H1 (cell line): ENCODE measurements around the gene RFX2. TPM values are rescaled to one million over a fixed set of nuclear protein-coding genes. Genes with fewer than 3 reads are reported as not detected.

Source experiments
- CTCF ChIA-PET: fragments of 300-600 bp; sonication (Branson Sonifier 250); formaldehyde crosslinking; loops from one replicate; lab custom pipeline; 2021; ENCODE audit not compliant: partially characterized antibody; lab: Charles Lee
- POLR2A ChIA-PET: fragments of 300-600 bp; sonication (Branson Sonifier 250); formaldehyde crosslinking; loops from one replicate; lab custom pipeline; 2021; ENCODE audit warnings: inconsistent platforms; ENCODE audit not compliant: partially characterized antibody; lab: Charles Lee
- DNase-seq, 2 experiments: peaks; one replicate each; pipeline versions ENCODE4 v3.0.0 to v3.0.0-alpha.2; 2010 to 2022; ENCODE audit warnings: low spot score in 2 of 2, low read depth in 1 of 2, mixed read lengths in 1 of 2
- FAIRE-seq: peaks from 2 replicates; lab custom pipeline; 2011; peaks lifted over from hg19 to GRCh38; lab: Jason Lieb, UNC
- H2AFZ ChIP-seq: 2 replicates; pipeline ENCODE4 v1.8.1; 2012; ENCODE audit warnings: low read length, inconsistent platforms
- H2AK5ac ChIP-seq: 2 replicates; pipeline ENCODE4 v1.6.1; 2013; ENCODE audit warnings: low read depth, low read length
- H2BK120ac ChIP-seq: replicated peaks from 2 replicates; pipeline ENCODE3; 2013; ENCODE audit warnings: low read depth, low read length, inconsistent platforms
- H2BK12ac ChIP-seq: 2 replicates; pipeline ENCODE4 v1.6.1; 2013; ENCODE audit warnings: low read depth, low read length
- H2BK15ac ChIP-seq: 2 replicates; pipeline ENCODE4 v1.6.1; 2013; ENCODE audit warnings: low read length
- H2BK20ac ChIP-seq: 2 replicates; pipeline ENCODE4 v1.6.1; 2013; ENCODE audit warnings: low read length
- H2BK5ac ChIP-seq: 2 replicates; pipeline ENCODE4 v1.6.1; 2013; ENCODE audit warnings: low read depth, low read length
- H3K14ac ChIP-seq: 2 replicates; pipeline ENCODE4 v1.6.1; 2013; ENCODE audit warnings: inconsistent platforms; ENCODE audit not compliant: insufficient read length
- H3K18ac ChIP-seq: 2 replicates; pipeline ENCODE4 v1.6.1; 2013; ENCODE audit warnings: low read length; ENCODE audit errors: extremely low read depth
- H3K23ac ChIP-seq: 2 replicates; pipeline ENCODE4 v1.6.1; 2013; ENCODE audit warnings: inconsistent platforms; ENCODE audit not compliant: insufficient read length
- H3K23me2 ChIP-seq: 2 replicates; pipeline ENCODE4 v1.6.1; 2013; ENCODE audit warnings: low read depth, low read length
- H3K27ac ChIP-seq: 2 replicates; pipeline ENCODE4 v1.6.1; 2011; ENCODE audit warnings: low read depth, low read length, inconsistent platforms
- H3K27me3 ChIP-seq, 4 experiments: replicated peaks in 1 of 4; 1 replicate in 1 of 4; 2 replicates in 3 of 4; pipeline versions ENCODE4 v1.6.1 to v1.8.1; 2011 to 2013; ENCODE audit warnings: low read length in 3 of 4, mild to moderate bottlenecking in 3 of 4, inconsistent platforms in 2 of 4, mixed read lengths in 2 of 4, moderate library complexity in 1 of 4; ENCODE audit not compliant: control insufficient read depth in 3 of 4, insufficient read depth in 3 of 4; ENCODE audit errors: extremely low read depth in 1 of 4
- H3K36me3 ChIP-seq, 4 experiments: 2 replicates each; pipeline versions ENCODE4 v1.6.1 to v1.8.1; 2011 to 2013; ENCODE audit warnings: mild to moderate bottlenecking in 4 of 4, low read length in 3 of 4, moderate library complexity in 2 of 4, control low read depth in 1 of 4, inconsistent platforms in 1 of 4; ENCODE audit not compliant: insufficient read depth in 4 of 4, control insufficient read depth in 2 of 4
- H3K4ac ChIP-seq: replicated peaks from 2 replicates; pipeline ENCODE3; 2013; ENCODE audit warnings: low read length, low read depth, mixed read lengths, inconsistent platforms; ENCODE audit not compliant: insufficient read length
- H3K4me1 ChIP-seq, 4 experiments: replicated peaks in 1 of 4; 1 replicate in 1 of 4; 2 replicates in 3 of 4; pipeline versions ENCODE4 v1.6.1 to v1.8.1; 2011 to 2013; ENCODE audit warnings: low read length in 3 of 4, inconsistent platforms in 2 of 4, mixed read lengths in 1 of 4; ENCODE audit not compliant: insufficient read depth in 4 of 4, control insufficient read depth in 3 of 4
- H3K4me2 ChIP-seq, 2 experiments: 2 replicates each; pipeline versions ENCODE4 v1.6.1 to v1.8.1; 2011 to 2013; ENCODE audit warnings: low read depth in 2 of 2, low read length in 2 of 2, control low read depth in 1 of 2, inconsistent platforms in 1 of 2, mild to moderate bottlenecking in 1 of 2; ENCODE audit not compliant: insufficient read depth in 1 of 2
- H3K4me3 ChIP-seq, 4 experiments: fragments of 200-600, 300-600 bp in 1 of 4; sonication (generic), shearing (Covaris generic), sonication (Bioruptor Twin) in 1 of 4; 2 replicates each; pipeline versions ENCODE4 v1.5.1 to v1.8.1; 2011 to 2016; ENCODE audit warnings: low read length in 4 of 4, low read depth in 3 of 4, control low read depth in 2 of 4, inconsistent platforms in 2 of 4, mild to moderate bottlenecking in 2 of 4, mixed read lengths in 1 of 4, moderate library complexity in 1 of 4; ENCODE audit not compliant: insufficient read depth in 2 of 4; ENCODE audit errors: extremely low read depth in 1 of 4
- H3K56ac ChIP-seq: replicated peaks from 2 replicates; pipeline ENCODE3; 2013; ENCODE audit warnings: low read depth, mild to moderate bottlenecking, mixed read lengths, low read length, inconsistent platforms; ENCODE audit not compliant: insufficient read length
- H3K79me1 ChIP-seq: 2 replicates; pipeline ENCODE4 v1.6.1; 2013; ENCODE audit warnings: low read depth, low read length, control low read depth
- H3K79me2 ChIP-seq, 2 experiments: 2 replicates each; pipeline versions ENCODE4 v1.6.1 to v1.8.1; 2012 to 2013; ENCODE audit warnings: low read length in 2 of 2, mild to moderate bottlenecking in 2 of 2, inconsistent platforms in 1 of 2; ENCODE audit not compliant: insufficient read depth in 2 of 2, control insufficient read depth in 1 of 2
- H3K9ac ChIP-seq, 4 experiments: replicated peaks in 1 of 4; 1 replicate in 1 of 4; 2 replicates in 3 of 4; pipeline versions ENCODE4 v1.6.1 to v1.8.1; 2011 to 2013; ENCODE audit warnings: low read depth in 3 of 4, low read length in 3 of 4, control low read depth in 2 of 4, mild to moderate bottlenecking in 2 of 4, moderate library complexity in 2 of 4, inconsistent platforms in 1 of 4; ENCODE audit errors: extremely low read depth in 1 of 4
- H3K9me3 ChIP-seq, 2 experiments: 2 replicates each; pipeline versions ENCODE4 v1.6.1 to v1.8.1; 2012 to 2013; ENCODE audit warnings: mild to moderate bottlenecking in 2 of 2, moderate library complexity in 2 of 2, control low read depth in 1 of 2, inconsistent platforms in 1 of 2, low read depth in 1 of 2, low read length in 1 of 2, mixed read lengths in 1 of 2; ENCODE audit not compliant: insufficient read depth in 2 of 2
- H4K20me1 ChIP-seq, 2 experiments: replicated peaks in 1 of 2; 2 replicates each; pipeline versions ENCODE3 to v1.8.1; 2011 to 2013; ENCODE audit warnings: inconsistent platforms in 2 of 2, low read length in 2 of 2, mild to moderate bottlenecking in 1 of 2; ENCODE audit not compliant: insufficient read depth in 2 of 2, control insufficient read depth in 1 of 2
- H4K5ac ChIP-seq: 2 replicates; pipeline ENCODE4 v1.6.1; 2013; ENCODE audit warnings: low read length, low read depth, mixed read lengths, inconsistent platforms; ENCODE audit not compliant: insufficient read length
- H4K8ac ChIP-seq: 2 replicates; pipeline ENCODE4 v1.8.0; 2013; ENCODE audit warnings: mild to moderate bottlenecking, moderate library complexity, low read length, inconsistent platforms; ENCODE audit not compliant: insufficient read depth; ENCODE audit errors: extremely low read depth
- H4K91ac ChIP-seq: replicated peaks from 2 replicates; pipeline ENCODE3; 2013; ENCODE audit warnings: low read length, mixed read lengths, inconsistent platforms; ENCODE audit not compliant: insufficient read length
- BCL11A ChIP-seq, 2 experiments: IDR thresholded peaks; one replicate each; pipeline ENCODE4 v1.6.1; 2011; ENCODE audit warnings: low read depth in 2 of 2, low read length in 2 of 2, mild to moderate bottlenecking in 2 of 2
- GTF2F1 ChIP-seq: IDR thresholded peaks from 2 replicates; pipeline ENCODE4 v1.6.1; 2012; ENCODE audit warnings: low read depth, low read length, improper control_type of control experiment, borderline replicate concordance
- KDM4A ChIP-seq: IDR thresholded peaks from one replicate; pipeline ENCODE4 v1.7.1; 2012; ENCODE audit warnings: low read depth, mild to moderate bottlenecking, moderate library complexity, low read length, inconsistent platforms; ENCODE audit not compliant: severe bottlenecking
- NRF1 ChIP-seq: IDR thresholded peaks from 2 replicates; pipeline ENCODE4 v1.6.1; 2011; ENCODE audit warnings: mild to moderate bottlenecking, low read depth, low read length, improper control_type of control experiment
- RFX5 ChIP-seq: IDR thresholded peaks from 2 replicates; pipeline ENCODE4 v1.6.1; 2011; ENCODE audit warnings: low read depth, low read length, improper control_type of control experiment, borderline replicate concordance
- WGBS, 2 experiments: shearing (Covaris generic) in 1 of 2; methylation state at CpG; one replicate each; pipeline versions ENCODE4 v1.1.6 to v1.1.7; 2013 to 2015; ENCODE audit warnings: low lambda C conversion rate in 2 of 2, mixed read lengths in 2 of 2, inconsistent platforms in 1 of 2, low coverage in 1 of 2, missing lambda C conversion rate in 1 of 2; ENCODE audit not compliant: insufficient replicate concordance in 2 of 2, insufficient coverage in 1 of 2, insufficient read length in 1 of 2; ENCODE audit errors: extremely low coverage in 1 of 2, missing lambda C conversion rate in 1 of 2; 5-methylcytosine and 5-hydroxymethylcytosine counted together
- polyA plus RNA-seq, 7 experiments: library from polyadenylated mRNA; depleted of rRNA in 3 of 7; stranded (reverse) in 5 of 7; unstranded in 2 of 7; fragments of >200 nt in 5 of 7; fragments of 200-250 nt in 2 of 7; gene quantifications; 1 replicate in 5 of 7; 2 replicates in 1 of 7; 4 replicates in 1 of 7; pipeline versions ENCODE4 v1.2.1 to v1.2.3, GENCODE V29; 2011 to 2013; ENCODE audit warnings: missing spikeins in 2 of 7, mixed read lengths in 2 of 7
- total RNA-seq: library from RNA; stranded (reverse); fragmentation: NEBNext Ultra II Directional; extraction: Animal tissue kit (Norgen Biotek cat#: 25700); gene quantifications from 2 replicates; pipeline ENCODE4 v1.2.1, GENCODE V29; 2021
- TF ChIP-seq, protein P1 (sequence below): IDR thresholded peaks from 2 replicates; pipeline ENCODE4 v1.6.1; 2011; ENCODE audit warnings: low read length, improper control_type of control experiment
- TF ChIP-seq, protein P2 (sequence below): IDR thresholded peaks from 2 replicates; pipeline ENCODE4 v1.6.1; 2012; ENCODE audit warnings: low read length, inconsistent platforms

RFX2 gene
- total and polyA plus RNA-seq, 2 of the 8 experiments (the other 6 are each of a cell fraction or from before 2014, with no cell fraction given), result 4.8 to 5.3 TPM

DNA sequence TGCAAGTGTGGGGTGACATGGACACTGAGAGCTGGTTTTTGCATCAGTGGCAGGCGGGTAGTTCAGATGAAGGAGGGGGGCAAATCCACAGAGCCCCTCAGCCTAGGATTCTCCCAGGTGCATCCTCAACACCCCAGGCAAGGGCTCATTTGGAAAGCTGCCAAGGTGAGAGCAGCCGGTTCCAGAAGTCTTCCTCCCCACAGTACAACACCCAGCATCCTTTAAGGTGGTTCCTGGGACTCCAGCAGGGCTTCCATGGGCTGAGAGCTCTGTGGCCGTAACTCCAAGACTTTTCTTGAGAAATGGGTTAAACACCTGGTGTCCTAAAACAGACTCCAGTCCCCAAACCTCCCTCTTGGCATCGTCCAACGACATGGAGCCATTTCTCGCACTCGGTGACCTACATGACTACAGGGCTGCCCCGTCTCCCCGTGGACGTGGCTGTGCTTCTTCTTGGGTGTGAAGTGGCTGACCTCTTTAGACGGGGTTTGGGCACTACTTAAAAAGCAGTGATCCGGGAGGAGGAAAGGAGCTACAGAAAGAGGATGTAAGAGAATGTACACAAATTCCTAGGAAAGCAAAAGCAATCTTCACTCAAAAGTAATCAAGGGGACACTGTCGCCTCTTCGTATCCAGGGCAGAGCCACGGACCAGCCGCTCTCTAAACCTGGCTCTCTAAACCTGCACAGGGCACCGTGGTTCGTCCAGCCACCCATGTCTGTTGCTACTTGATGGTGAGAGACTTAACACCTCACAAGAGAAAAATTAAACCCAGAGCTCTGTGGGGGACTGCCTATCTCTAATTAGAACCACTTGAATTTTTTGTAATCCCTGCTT is 157.9 kb downstream of the RFX2 start:
- ChIA-PET CTCF (interaction anchor here (0.6 to 6.0 kb wide), 10 partner anchors 9 to 780 kb away, joined by 3 to 48 read pairs (median 4); no protein-coding TSS in a partner anchor), POLR2A (interaction anchor here (0.9 to 4.0 kb wide), 7 partner anchors 9 to 59 kb away, joined by 3 to 13 read pairs (median 4); partner anchors contain the start of gene NDUFA11)
- 84% methylated on average over 18 of the region's 18 CpGs; no CpG with 5 or more reads in 1 of the 2 experiments for WGBS, 2 experiments
- TF ChIP-seq RFX5 (no peak), GTF2F1 (no peak), NRF1 (no peak), BCL11A (IDR thresholded peaks at IDR 0.05; ENCODE audit: low read depth in 2 of 2, low read length in 2 of 2) (no peak), KDM4A (no peak)
- TF ChIP-seq, protein P1, sequence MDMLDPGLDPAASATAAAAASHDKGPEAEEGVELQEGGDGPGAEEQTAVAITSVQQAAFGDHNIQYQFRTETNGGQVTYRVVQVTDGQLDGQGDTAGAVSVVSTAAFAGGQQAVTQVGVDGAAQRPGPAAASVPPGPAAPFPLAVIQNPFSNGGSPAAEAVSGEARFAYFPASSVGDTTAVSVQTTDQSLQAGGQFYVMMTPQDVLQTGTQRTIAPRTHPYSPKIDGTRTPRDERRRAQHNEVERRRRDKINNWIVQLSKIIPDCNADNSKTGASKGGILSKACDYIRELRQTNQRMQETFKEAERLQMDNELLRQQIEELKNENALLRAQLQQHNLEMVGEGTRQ, result no peak
- TF ChIP-seq, protein P2, sequence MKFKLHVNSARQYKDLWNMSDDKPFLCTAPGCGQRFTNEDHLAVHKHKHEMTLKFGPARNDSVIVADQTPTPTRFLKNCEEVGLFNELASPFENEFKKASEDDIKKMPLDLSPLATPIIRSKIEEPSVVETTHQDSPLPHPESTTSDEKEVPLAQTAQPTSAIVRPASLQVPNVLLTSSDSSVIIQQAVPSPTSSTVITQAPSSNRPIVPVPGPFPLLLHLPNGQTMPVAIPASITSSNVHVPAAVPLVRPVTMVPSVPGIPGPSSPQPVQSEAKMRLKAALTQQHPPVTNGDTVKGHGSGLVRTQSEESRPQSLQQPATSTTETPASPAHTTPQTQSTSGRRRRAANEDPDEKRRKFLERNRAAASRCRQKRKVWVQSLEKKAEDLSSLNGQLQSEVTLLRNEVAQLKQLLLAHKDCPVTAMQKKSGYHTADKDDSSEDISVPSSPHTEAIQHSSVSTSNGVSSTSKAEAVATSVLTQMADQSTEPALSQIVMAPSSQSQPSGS, result no peak

More for the DNA sequence above, 157.9 kb downstream of the RFX2 start:
- Histone ChIP-seq H3K27me3 (no peaks in the 10 kb centered on the region; a peak in 1 of 7 replicates), H3K23ac (no peak overlapping the region), H3K9me3 (no peaks in the 10 kb centered on the region), H3K79me1 (peaks cover 30% of the 10 kb centered on the region), H3K18ac (peak overlapping the region; percentile 85), H4K5ac (no peak overlapping the region), H2BK20ac (0 out of 2 replicates have a peak overlapping the region, but pooled peaks have one; percentile 1), H3K14ac (no peak overlapping the region), H3K4me1 (peaks cover 34 to 58% (median 41%) of the 10 kb centered on the region in 4 experiments), H4K20me1 (peaks cover 37 to 45% of the 10 kb centered on the region in 2 experiments), H3K4me2 (peak overlapping the region; percentile 54 to 65), H2AK5ac (peak overlapping the region; percentile 25), H3K9ac (no peak overlapping the region; a peak in 1 of 7 replicates), H3K23me2 (no peaks in the 10 kb centered on the region), H2BK5ac (0 out of 2 replicates have a peak overlapping the region, but pooled peaks have one; percentile 29), H3K79me2 (peaks cover 9 to 90% of the 10 kb centered on the region in 2 experiments), H3K4ac (peak overlapping the region; percentile 46), H4K91ac (peak overlapping the region; percentile 22), H3K36me3 (peaks cover 0 to 3% (median 0%) of the 10 kb centered on the region in 4 experiments; a peak in 1 of 8 replicates), H2BK15ac (peak overlapping the region; percentile 75; the same call in 1 of the 2 replicates), H2AFZ (no peak overlapping the region), H3K27ac (no peak overlapping the region), H3K4me3 (peak overlapping the region in 1 of 4 experiments; percentile 15; a peak in 1 of 8 replicates), H4K8ac (peak overlapping the region; percentile 17; the same call in 1 of the 2 replicates), H3K56ac (no peak overlapping the region), H2BK12ac (peak overlapping the region; percentile 69; the same call in 1 of the 2 replicates), H2BK120ac (no peak overlapping the region)
- no peak for DNase-seq
- FAIRE-seq, result no peak
